Erythroblast (primary cell): ENCODE measurements around the gene ABLIM2.

ENCODE experiments used
- GATA1 ChIP-seq: IDR thresholded peaks from 2 replicates; pipeline ENCODE4 v1.6.1; 2011; ENCODE audit warnings: low read depth, mild to moderate bottlenecking, control low read depth, low read length, moderate library complexity
- POLR2A ChIP-seq: IDR thresholded peaks from 2 replicates; pipeline ENCODE4 v1.6.1; 2011; ENCODE audit warnings: mild to moderate bottlenecking, low read length

DNA sequence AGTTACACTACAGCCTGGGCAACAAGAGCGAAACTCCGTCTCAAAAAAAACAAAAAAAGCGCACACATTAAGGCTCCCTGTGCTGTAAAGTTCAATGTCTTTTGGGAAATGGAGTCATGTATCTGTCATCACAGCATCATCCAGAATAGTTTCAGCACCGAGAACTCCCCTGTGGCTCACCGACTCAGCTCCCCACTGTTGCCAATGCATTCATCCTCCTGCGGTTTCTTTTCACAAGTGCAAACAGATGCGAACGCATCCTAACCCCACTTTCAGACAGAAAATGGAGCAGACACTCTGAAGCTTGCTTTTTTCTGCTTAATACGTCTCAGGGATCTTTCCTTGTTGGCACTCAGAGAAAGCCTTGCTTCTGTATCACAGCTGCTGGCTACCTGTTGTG is 26.7 kb upstream of the ABLIM2 start:
- TF ChIP-seq POLR2A = no peak
- no peak for TF ChIP-seq GATA1
